ENCODE results near the gene TMEM168. TPM values are rescaled to one million over a fixed set of nuclear protein-coding genes. Genes with fewer than 3 reads are reported as not detected.

The TMEM168 gene
- total RNA-seq, 1 donor from 2014 or later = 24.7 TPM

DNA sequence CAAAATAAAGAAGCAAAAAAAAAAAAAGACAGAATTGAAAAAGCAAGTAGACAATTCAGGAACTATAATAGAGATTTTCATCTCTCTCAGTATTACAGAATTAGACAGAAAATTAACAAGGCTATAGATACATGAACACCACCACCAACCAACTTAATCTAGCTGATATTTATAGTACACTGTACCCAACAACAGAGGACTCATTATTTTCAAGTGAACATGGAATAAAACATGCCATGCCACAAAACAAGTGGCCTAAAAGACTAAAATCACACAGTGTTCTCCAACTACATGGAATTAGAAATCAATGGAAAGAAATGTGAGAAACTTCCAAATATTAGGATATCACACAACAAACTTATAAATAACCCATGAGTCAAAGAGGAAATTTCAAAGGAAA is 9.1 kb downstream of the TMEM168 start:
- Mint-ChIP-seq H3K9me3 (no peaks in the 10 kb centered on the region), H3K4me3 (no peak overlapping the region), H3K27ac (no peak overlapping the region), H3K4me1 (ENCODE audit: unreplicated experiment) (peaks cover 8% of the 10 kb centered on the region), H3K27me3 (no peaks in the 10 kb centered on the region), H3K36me3 (peaks cover 36% of the 10 kb centered on the region)
- TF ChIP-seq CTCF (conservative IDR thresholded peaks at IDR 0.05) = no peak
- no peak for DNase-seq (ENCODE audit: extremely low spot score, unreplicated experiment)

DNA sequence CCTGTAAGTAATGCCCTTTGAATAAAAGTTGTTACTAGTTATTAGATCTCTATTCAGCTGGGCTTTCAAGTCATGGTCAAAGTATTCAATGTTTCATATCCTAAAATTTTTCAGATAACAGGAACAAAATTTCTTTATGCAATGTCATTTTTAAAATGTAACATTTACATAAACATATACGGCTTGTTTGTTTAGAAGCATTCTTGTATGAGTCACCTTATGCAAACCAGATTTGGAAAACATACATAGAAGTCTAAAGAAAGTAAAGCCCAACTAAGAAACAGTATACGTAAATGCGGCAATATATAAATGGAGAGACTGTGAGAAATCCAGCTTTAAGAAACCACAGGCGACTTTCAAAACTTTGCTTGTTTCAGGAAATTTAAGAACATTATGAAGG is 10.5 kb downstream of the TMEM168 start:
- no peak for DNase-seq (ENCODE audit: extremely low spot score, unreplicated experiment)
- Mint-ChIP-seq H3K9me3 (no peaks in the 10 kb centered on the region), H3K4me1 (ENCODE audit: unreplicated experiment) (peaks cover 8% of the 10 kb centered on the region), H3K27me3 (no peaks in the 10 kb centered on the region), H3K4me3 (no peak overlapping the region), H3K27ac (no peak overlapping the region), H3K36me3 (peaks cover 35% of the 10 kb centered on the region)
- TF ChIP-seq CTCF (conservative IDR thresholded peaks at IDR 0.05) = no peak

- H3K9me3 Mint-ChIP-seq = no peaks in the 10 kb centered on the region
- H3K36me3 Mint-ChIP-seq = peaks cover 14% of the 10 kb centered on the region
- no peak for DNase-seq (ENCODE audit: extremely low spot score, unreplicated experiment)
- TF ChIP-seq CTCF (conservative IDR thresholded peaks at IDR 0.05) = no peak
- H3K4me1 Mint-ChIP-seq (ENCODE audit: unreplicated experiment) = peaks cover 4% of the 10 kb centered on the region
- H3K27ac Mint-ChIP-seq = no peak overlapping the region
- no peak overlapping the region for H3K4me3 Mint-ChIP-seq
- no peaks in the 10 kb centered on the region for H3K27me3 Mint-ChIP-seq
Measured at GRCh38 chr7:112777406-112777805, 12.8 kb downstream of the TMEM168 start.

DNA sequence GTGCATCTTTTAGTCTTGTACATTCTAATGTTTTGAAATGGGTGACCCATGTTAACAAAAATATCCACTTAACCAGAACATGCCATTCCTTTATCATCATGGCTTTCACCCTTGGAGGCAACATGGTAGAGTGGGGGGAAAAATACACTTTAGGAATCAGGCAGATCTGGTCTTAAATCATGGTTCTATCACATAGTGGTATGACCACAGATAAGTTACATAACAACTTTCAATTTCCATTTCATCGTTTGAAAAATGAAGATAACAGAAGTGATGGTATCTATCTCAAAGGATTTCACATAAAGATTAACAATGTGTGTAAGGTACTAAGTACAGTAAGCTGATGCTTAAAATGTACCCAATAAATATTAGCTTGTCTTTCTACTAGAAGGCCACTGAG is 19.0 kb downstream of the TMEM168 start:
- no peak for DNase-seq (ENCODE audit: extremely low spot score, unreplicated experiment)
- Mint-ChIP-seq H3K9me3 (no peaks in the 10 kb centered on the region), H3K27me3 (no peaks in the 10 kb centered on the region), H3K36me3 (peaks cover 14% of the 10 kb centered on the region), H3K4me3 (no peak overlapping the region), H3K27ac (no peak overlapping the region), H3K4me1 (ENCODE audit: unreplicated experiment) (peaks cover 3% of the 10 kb centered on the region)
- no peak for TF ChIP-seq CTCF (conservative IDR thresholded peaks at IDR 0.05)

GRCh38 chr7:112770051-112770450 is 20.1 kb downstream of the TMEM168 start:
- TF ChIP-seq CTCF (conservative IDR thresholded peaks at IDR 0.05) = no peak
- peak overlapping the region; percentile 84 for H3K27ac Mint-ChIP-seq
- H3K36me3 Mint-ChIP-seq = peaks cover 14% of the 10 kb centered on the region
- no peaks in the 10 kb centered on the region for H3K9me3 Mint-ChIP-seq
- DNase-seq (ENCODE audit: extremely low spot score, unreplicated experiment) = no peak
- H3K4me3 Mint-ChIP-seq = no peak overlapping the region
- H3K4me1 Mint-ChIP-seq (ENCODE audit: unreplicated experiment) = peaks cover 3% of the 10 kb centered on the region
- no peaks in the 10 kb centered on the region for H3K27me3 Mint-ChIP-seq

DNA sequence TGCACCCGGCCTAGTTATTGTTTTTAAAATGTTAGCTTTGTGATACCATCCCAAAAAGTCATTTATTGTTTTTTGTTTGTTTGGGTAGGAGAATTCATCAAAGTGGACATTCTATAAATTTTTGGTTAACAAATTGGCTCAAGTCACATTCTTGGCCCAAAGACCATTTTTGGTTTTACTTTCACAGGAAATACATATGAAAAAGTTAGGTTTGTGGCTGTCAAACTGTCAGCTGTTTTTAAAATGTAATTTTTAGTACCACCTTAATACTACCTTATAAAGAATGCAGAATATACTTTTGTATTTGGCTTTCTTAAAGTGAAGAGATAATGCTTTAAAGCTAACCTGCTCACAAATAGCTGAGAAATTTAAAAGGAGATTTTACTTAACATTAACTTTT is 25.1 kb downstream of the TMEM168 start:
- no peak for TF ChIP-seq CTCF (conservative IDR thresholded peaks at IDR 0.05)
- DNase-seq (ENCODE audit: extremely low spot score, unreplicated experiment) = no peak
- H3K4me1 Mint-ChIP-seq (ENCODE audit: unreplicated experiment) = no peaks in the 10 kb centered on the region
- no peak overlapping the region for H3K27ac Mint-ChIP-seq
- no peaks in the 10 kb centered on the region for H3K27me3 Mint-ChIP-seq
- no peaks in the 10 kb centered on the region for H3K9me3 Mint-ChIP-seq
- H3K36me3 Mint-ChIP-seq = peaks cover 19% of the 10 kb centered on the region
- H3K4me3 Mint-ChIP-seq = no peak overlapping the region

Measured in type B pancreatic cell (in vitro differentiated cells).